MM.1S (cell line): ENCODE measurements around the gene TAS1R1.

Experiments
- DNase-seq: peaks from one replicate; pipeline ENCODE4 v3.0.0-alpha.2; 2015
- H2AFZ ChIP-seq: fragments of 300-600 bp; sonication (generic); 2 replicates; pipeline ENCODE4 v1.6.0; 2016; ENCODE audit warnings: antibody characterized with exemption, low read length
- H3F3A ChIP-seq: fragments of 300-600 bp; sonication (generic); 2 replicates; pipeline ENCODE4 v1.6.1; 2016; ENCODE audit warnings: mild to moderate bottlenecking, antibody characterized with exemption, low read length, moderate library complexity, mixed read lengths; ENCODE audit not compliant: insufficient read depth
- H3K27ac ChIP-seq: fragments of 300-600 bp; sonication (generic); 2 replicates; pipeline ENCODE4 v1.5.1; 2016; ENCODE audit warnings: mild to moderate bottlenecking, low read length
- H3K27me3 ChIP-seq: fragments of 300-600 bp; sonication (generic); replicated peaks from 2 replicates; pipeline ENCODE4 v1.6.0; 2016; ENCODE audit warnings: low read length; ENCODE audit not compliant: insufficient read depth
- H3K36me3 ChIP-seq: fragments of 300-600 bp; sonication (generic); replicated peaks from 2 replicates; pipeline ENCODE4 v1.6.1; 2016; ENCODE audit warnings: mild to moderate bottlenecking, low read length, mixed read lengths; ENCODE audit not compliant: insufficient read depth
- H3K4me1 ChIP-seq: fragments of 300-600 bp; sonication (generic); 2 replicates; pipeline ENCODE4 v1.6.1; 2016; ENCODE audit warnings: low read length, mixed read lengths
- H3K4me2 ChIP-seq: fragments of 300-600 bp; sonication (generic); 2 replicates; pipeline ENCODE4 v1.6.0; 2016; ENCODE audit warnings: low read depth, low read length
- H3K4me3 ChIP-seq: fragments of 300-600 bp; sonication (generic); 2 replicates; pipeline ENCODE4 v1.5.1; 2016; ENCODE audit warnings: low read length, mixed read lengths
- H3K79me2 ChIP-seq: fragments of 300-600 bp; sonication (generic); 2 replicates; pipeline ENCODE4 v1.6.1; 2016; ENCODE audit warnings: mixed run types, low read length, mixed read lengths
- H3K9ac ChIP-seq: fragments of 300-600 bp; sonication (generic); 2 replicates; pipeline ENCODE4 v1.6.1; 2016; ENCODE audit warnings: low read length, mixed read lengths
- H3K9me2 ChIP-seq: fragments of 300-600 bp; sonication (generic); replicated peaks from 2 replicates; pipeline ENCODE4 v1.6.1; 2016; ENCODE audit warnings: mild to moderate bottlenecking, low read length, mixed read lengths; ENCODE audit not compliant: insufficient read depth
- H3K9me3 ChIP-seq: fragments of 300-600 bp; sonication (generic); replicated peaks from 2 replicates; pipeline ENCODE4 v1.6.1; 2016; ENCODE audit warnings: mild to moderate bottlenecking, low read length, mixed read lengths; ENCODE audit not compliant: insufficient read depth
- H4K20me1 ChIP-seq: fragments of 300-600 bp; sonication (generic); 2 replicates; pipeline ENCODE4 v1.6.1; 2016; ENCODE audit warnings: mild to moderate bottlenecking, low read length, moderate library complexity, mixed read lengths; ENCODE audit not compliant: insufficient read depth
- CTCF ChIP-seq: fragments of 300-600 bp; sonication (generic); IDR thresholded peaks from 2 replicates; pipeline ENCODE4 v1.5.1; 2016; ENCODE audit warnings: antibody characterized with exemption, low read length, mixed read lengths
- EZH2 ChIP-seq: fragments of 300-600 bp; sonication (generic); optimal IDR thresholded peaks from 2 replicates; pipeline ENCODE3; 2017; ENCODE audit warnings: low read depth, mild to moderate bottlenecking, antibody characterized with exemption, low read length, mixed read lengths
- EZH2phosphoT487 ChIP-seq: fragments of 300-600 bp; sonication (generic); IDR thresholded peaks from 2 replicates; pipeline ENCODE4 v1.6.1; 2018; ENCODE audit warnings: antibody characterized with exemption, low read length

Gene TAS1R1

GRCh38 chr1:6628971-6629479, 73.9 kb downstream of the TAS1R1 start:
- no peaks in the 10 kb centered on the region for H3K27me3 ChIP-seq
- H3K27ac ChIP-seq = no peak overlapping the region
- no peaks in the 10 kb centered on the region for H4K20me1 ChIP-seq
- no peak for DNase-seq
- no peak overlapping the region for H2AFZ ChIP-seq
- no peaks in the 10 kb centered on the region for H3K9me3 ChIP-seq
- H3K4me1 ChIP-seq = peaks cover 10% of the 10 kb centered on the region; the same call in 1 of the 2 replicates
- H3K4me2 ChIP-seq = no peak overlapping the region
- H3K79me2 ChIP-seq = peaks cover 35% of the 10 kb centered on the region
- TF ChIP-seq EZH2phosphoT487 = no peak
- TF ChIP-seq CTCF = no peak
- no peak for TF ChIP-seq EZH2
- H3K36me3 ChIP-seq = no peaks in the 10 kb centered on the region; the same call in 1 of the 2 replicates
- no peak overlapping the region for H3K4me3 ChIP-seq
- H3K9ac ChIP-seq = no peak overlapping the region
- peaks cover 3% of the 10 kb centered on the region; the same call in 1 of the 2 replicates for H3F3A ChIP-seq
- H3K9me2 ChIP-seq = no peaks in the 10 kb centered on the region
